ENCODE measurements around the gene SLU7. TPM values are rescaled to one million over a fixed set of nuclear protein-coding genes. Genes with fewer than 3 reads are reported as not detected.

SLU7 gene
- total RNA-seq, 1 donor from 2014 or later: 96.5 TPM

DNA sequence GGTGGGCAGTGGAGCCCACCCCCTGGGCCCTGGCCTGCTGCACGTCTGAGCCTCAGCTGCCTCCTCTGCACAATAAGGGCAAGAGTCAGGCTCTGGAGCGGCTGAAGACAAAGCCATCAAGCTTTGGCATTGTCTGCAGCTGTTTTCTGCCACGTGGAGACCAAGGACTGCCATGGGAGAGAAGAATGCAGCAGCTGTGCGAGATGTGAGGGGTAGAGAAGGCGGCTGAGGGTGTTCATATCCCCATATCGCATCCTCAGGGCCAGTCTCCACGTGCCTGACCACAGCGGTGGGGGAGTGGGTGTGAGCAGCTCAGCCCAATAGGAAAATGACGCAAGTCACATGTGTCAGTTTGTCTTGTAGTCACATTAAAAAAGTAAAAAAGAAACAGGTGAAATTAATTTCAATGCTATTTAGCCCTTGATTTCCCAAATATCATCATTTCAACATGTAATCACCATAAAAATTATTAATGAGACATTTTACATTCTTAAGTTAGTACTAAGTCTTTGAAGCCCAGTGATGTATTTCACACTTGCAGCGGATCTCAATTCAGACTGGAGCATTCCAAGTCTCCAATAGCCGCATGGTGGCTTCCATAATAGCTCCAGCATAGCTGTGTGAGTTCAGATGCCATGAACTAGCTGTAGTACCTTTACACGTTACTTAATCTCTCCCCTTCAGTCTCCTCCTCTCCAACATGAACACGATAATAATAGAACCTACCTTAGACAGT lies 55.1 kb downstream of the SLU7 start:
- DNase-seq: no peak

DNA sequence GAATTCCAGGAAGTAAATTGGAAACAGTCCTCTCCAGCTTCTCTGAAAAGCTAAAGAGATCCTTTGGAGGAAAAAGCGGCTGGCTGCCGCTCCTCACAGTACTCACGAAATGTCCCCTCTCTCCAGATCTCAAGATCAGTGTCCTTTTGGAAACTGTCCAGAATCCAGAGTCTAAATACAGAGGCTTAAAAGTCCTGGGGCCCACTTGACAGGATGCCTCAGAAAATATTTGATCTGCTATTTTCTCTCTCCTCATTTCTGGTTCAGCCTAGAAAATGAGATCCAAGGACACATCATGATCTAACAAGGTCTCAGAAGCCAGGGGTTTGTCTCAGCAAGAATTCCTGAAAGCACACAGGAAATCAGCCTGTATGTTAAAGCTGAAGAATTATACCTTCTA lies 55.7 kb downstream of the SLU7 start:
- no peak for DNase-seq

- DNase-seq: no peak
Observed at GRCh38 chr5:160361624-160362228, 57.2 kb downstream of the SLU7 start.

- no peak for DNase-seq
Observed at GRCh38 chr5:160360310-160360709, 58.6 kb downstream of the SLU7 start.

DNA sequence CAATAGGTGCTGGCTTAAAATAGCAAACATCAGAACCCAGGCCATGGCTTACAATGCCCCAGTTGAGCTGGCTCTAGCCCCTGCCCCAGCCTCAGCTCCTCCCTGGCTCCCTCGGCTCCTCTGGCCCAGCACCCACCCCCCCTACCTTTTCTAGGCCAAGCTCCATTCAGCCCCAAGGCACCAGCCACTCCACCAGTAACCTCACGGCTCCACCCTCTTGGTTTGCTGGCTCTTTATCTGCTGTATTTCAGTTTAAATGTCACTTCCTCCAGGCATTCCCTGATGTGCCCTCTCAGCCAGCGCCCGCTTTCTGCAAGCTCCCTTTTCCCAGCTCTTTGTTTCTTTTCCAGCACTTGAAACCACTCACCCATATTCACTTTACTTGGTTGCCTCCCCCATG lies 59.1 kb downstream of the SLU7 start:
- DNase-seq: no peak

- no peak for DNase-seq
Observed at GRCh38 chr5:160359242-160359641, 59.6 kb downstream of the SLU7 start.

DNA sequence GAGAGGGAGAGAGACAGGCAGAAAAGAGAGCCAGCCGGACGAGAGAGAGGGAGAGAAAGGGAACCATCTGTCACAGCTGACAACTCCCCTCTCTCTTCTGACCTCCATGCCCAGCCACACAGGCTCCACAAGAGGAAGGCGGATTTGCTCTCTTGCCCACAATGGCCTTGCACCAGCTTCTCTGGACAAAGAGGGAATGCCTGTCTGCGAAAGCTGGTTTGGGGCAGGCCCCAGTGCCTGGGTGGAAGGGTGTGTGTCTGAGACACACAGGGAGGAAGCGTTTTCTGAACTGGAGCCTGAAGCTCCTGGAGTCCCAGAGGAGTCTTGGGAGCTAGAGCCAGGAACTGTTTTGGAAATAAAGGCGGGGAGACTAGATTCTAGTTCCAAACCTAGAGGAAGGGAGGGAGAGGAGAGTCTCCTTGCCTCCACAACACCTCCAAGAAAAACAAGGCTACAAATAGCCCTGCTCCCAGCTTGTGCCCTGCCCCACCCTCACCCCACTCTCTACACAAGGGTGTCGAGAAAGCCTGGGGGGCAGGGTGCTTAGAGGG lies 60.9 kb downstream of the SLU7 start:
- no peak for DNase-seq

DNA sequence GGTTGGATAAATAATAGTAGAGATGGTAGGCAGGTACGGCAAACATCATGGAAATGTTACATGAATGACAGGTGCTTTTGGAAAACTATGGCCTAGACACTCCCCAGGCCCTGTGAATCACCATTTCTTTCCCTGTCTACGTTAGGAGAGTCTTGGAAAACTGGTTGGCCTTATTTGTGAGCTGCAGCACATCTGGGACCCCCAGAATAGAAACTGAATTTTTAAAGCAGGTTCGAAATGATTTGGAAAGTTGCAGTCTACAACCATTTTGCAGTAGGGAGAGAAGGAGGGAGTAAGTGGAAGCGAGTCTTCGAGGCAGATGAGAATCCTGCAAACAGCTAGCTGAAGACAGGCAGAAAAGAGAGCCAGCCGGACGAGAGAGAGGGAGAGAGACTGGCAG lies 61.5 kb downstream of the SLU7 start:
- no peak for DNase-seq

DNA sequence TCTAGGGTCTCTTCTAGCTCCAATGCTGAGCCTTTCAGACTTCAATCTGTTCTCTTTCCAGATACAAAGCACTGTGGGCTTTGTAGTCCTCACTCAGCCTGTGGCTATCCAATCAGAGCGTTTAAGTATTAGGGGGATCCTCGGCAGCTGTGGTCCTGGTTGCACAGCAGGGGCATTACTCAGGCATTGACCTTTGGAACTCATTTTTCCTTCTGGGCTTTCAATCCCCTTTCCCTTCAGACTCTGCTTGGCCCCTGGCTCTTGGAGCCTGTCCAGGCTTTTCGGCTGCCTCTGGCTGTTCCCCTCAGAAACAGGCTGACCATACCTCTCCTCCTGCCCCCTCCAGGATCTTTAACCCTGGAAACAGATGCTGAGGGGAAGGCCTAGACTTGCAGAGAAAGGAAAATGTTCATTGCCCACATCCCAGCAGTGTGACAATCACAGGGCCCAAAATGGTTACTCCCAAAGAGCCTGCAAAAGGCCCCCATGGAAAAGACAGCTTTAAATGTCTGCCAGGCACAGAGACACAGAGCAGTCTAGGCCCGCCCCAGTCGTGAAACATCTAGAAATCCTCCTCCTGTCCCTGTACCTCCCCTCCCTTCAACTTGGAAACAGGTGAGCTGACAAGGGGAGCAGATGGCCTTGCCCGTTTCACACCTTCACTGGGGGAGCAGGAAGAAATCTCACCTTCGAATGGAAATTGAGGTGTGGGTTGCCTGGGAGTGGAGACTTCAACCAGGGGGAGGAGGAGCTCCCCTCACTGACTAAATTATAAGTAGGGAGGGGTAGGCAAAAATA lies 62.1 kb downstream of the SLU7 start:
- DNase-seq: no peak

DNA sequence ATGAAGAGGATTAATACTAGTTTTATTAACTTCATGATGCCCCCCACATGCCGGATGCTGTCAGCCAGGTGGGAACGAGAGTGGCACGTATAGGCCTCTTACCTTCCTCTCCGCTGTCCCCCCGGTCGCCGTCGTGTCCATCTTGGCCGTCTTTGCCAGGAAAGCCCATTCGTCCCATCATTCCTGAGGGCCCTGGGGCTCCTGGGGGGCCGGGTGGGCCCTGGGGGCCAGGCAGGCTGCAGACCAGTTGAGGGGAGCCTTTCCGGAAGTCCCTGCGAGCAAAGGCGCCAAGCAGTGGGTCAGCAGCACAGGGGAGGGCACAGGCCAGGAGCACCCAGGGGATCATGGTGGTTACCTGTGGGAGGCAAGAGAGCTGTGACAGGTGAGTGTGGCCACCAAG lies 64.2 kb downstream of the SLU7 start:
- DNase-seq: no peak

- DNase-seq: no peak
Observed at GRCh38 chr5:160353379-160353778, 65.5 kb downstream of the SLU7 start.

DNA sequence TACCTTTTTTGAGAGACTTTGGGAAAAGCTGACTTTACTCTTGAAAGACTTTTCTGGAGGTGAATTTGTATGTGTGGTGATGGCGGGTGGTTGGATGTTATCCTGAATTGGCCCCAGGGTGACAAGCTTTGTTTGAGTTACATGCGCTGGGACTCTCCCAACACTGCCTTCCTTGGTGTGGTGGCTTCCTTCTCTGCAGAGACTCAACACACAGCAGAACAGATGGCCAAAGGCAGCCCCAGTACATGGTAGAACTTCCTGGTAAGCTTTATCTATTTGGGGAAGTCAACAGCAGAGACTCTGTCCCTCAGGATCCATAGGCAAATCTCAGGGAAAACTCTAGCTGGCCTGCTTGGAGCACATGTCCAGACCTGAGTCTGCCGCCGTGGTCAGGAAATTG lies 66.6 kb downstream of the SLU7 start:
- no peak for DNase-seq

Other genes starting within 250 kb of the SLU7 start
- gene FABP6, start 189.6 kb downstream of the SLU7 start, total RNA-seq: not detected in 2 replicates
- 8.0 and 10.4 TPM in 2 replicates for gene CCNJL, start 106.5 kb downstream of the SLU7 start, total RNA-seq
- 0.17 and 0.28 TPM in 2 replicates for gene C1QTNF2, start 48.5 kb downstream of the SLU7 start, total RNA-seq
- 3.8 and 4.8 TPM in 2 replicates for gene FAM200C, start 19.0 kb downstream of the SLU7 start, total RNA-seq
- gene PTTG1, start 2.8 kb upstream of the SLU7 start, total RNA-seq: 60.4 and 190 TPM in 2 replicates

Data from dermis blood vessel endothelial cell (primary cell).